ENCODE data around the gene KLF7.
A peak's percentile ranks its signal among the peaks of the same experiment; 100 is the strongest.

The KLF7 gene

GRCh38 chr2:207165121-207166038 is at the start of gene KLF7:
Gene KLF7 (minus strand): TSS chr2:207165948. CDS start chr2:207165568, 380 bp downstream.
- Histone ChIP-seq H3K4me1 (ENCODE audit: control insufficient read depth in 5 of 5, insufficient read depth in 5 of 5, low read length in 5 of 5) (peaks cover 11 to 72% (median 52%) of the 10 kb centered on the region in 5 donors), H3K27me3 (ENCODE audit: control insufficient read depth in 5 of 5, insufficient read depth in 4 of 5, low read length in 5 of 5) (no peaks in the 10 kb centered on the region), H3K4me3 (ENCODE audit: low read depth in 1 of 5, low read length in 5 of 5) (peak within 1 kb of the TSS; percentile 74 to 96 (median 79)), H3K9ac (ENCODE audit: low read length in 5 of 5) (peak within 1 kb of the TSS; percentile 79 to 98 (median 93)), H3K27ac (ENCODE audit: low read depth, low read length) (peak within 1 kb of the TSS; percentile 99), H3K9me3 (ENCODE audit: control insufficient read depth in 5 of 5, low read length in 5 of 5) (no peaks in the 10 kb centered on the region), H3K36me3 (ENCODE audit: control insufficient read depth in 5 of 5, insufficient read depth in 5 of 5, low read length in 5 of 5) (no peaks in the 10 kb centered on the region)

GRCh38 chr2:207215308-207215707 is 49.6 kb upstream of the KLF7 start:
- Histone ChIP-seq H3K36me3 (ENCODE audit: control insufficient read depth in 5 of 5, insufficient read depth in 5 of 5, low read length in 5 of 5) (no peaks in the 10 kb centered on the region), H3K4me3 (ENCODE audit: low read depth in 1 of 5, low read length in 5 of 5) (no peak overlapping the region), H3K27me3 (ENCODE audit: control insufficient read depth in 5 of 5, insufficient read depth in 4 of 5, low read length in 5 of 5) (peaks cover 0 to under 1% (median 0%) of the 10 kb centered on the region in 5 donors), H3K27ac (ENCODE audit: low read depth, low read length) (no peak overlapping the region), H3K9ac (ENCODE audit: low read length in 5 of 5) (no peak overlapping the region), H3K9me3 (ENCODE audit: control insufficient read depth in 5 of 5, low read length in 5 of 5) (no peaks in the 10 kb centered on the region), H3K4me1 (ENCODE audit: control insufficient read depth in 5 of 5, insufficient read depth in 5 of 5, low read length in 5 of 5) (no peaks in the 10 kb centered on the region)

GRCh38 chr2:207214446-207214845 is 48.7 kb upstream of the KLF7 start:
- no peaks in the 10 kb centered on the region for H3K36me3 ChIP-seq (ENCODE audit: control insufficient read depth in 5 of 5, insufficient read depth in 5 of 5, low read length in 5 of 5)
- no peak overlapping the region for H3K9ac ChIP-seq (ENCODE audit: low read length in 5 of 5)
- H3K27ac ChIP-seq (ENCODE audit: low read depth, low read length): no peak overlapping the region
- H3K27me3 ChIP-seq (ENCODE audit: control insufficient read depth in 5 of 5, insufficient read depth in 4 of 5, low read length in 5 of 5): no peaks in the 10 kb centered on the region
- H3K9me3 ChIP-seq (ENCODE audit: control insufficient read depth in 5 of 5, low read length in 5 of 5): no peaks in the 10 kb centered on the region
- H3K4me1 ChIP-seq (ENCODE audit: control insufficient read depth in 5 of 5, insufficient read depth in 5 of 5, low read length in 5 of 5): no peaks in the 10 kb centered on the region
- no peak overlapping the region for H3K4me3 ChIP-seq (ENCODE audit: low read depth in 1 of 5, low read length in 5 of 5)

- H3K4me3 ChIP-seq (ENCODE audit: low read depth in 1 of 5, low read length in 5 of 5): no peak overlapping the region
- no peaks in the 10 kb centered on the region for H3K4me1 ChIP-seq (ENCODE audit: control insufficient read depth in 5 of 5, insufficient read depth in 5 of 5, low read length in 5 of 5)
- H3K36me3 ChIP-seq (ENCODE audit: control insufficient read depth in 5 of 5, insufficient read depth in 5 of 5, low read length in 5 of 5): no peaks in the 10 kb centered on the region
- H3K9ac ChIP-seq (ENCODE audit: low read length in 5 of 5): no peak overlapping the region
- no peaks in the 10 kb centered on the region for H3K27me3 ChIP-seq (ENCODE audit: control insufficient read depth in 5 of 5, insufficient read depth in 4 of 5, low read length in 5 of 5)
- H3K9me3 ChIP-seq (ENCODE audit: control insufficient read depth in 5 of 5, low read length in 5 of 5): no peaks in the 10 kb centered on the region
- H3K27ac ChIP-seq (ENCODE audit: low read depth, low read length): no peak overlapping the region
These were observed 40.3 kb upstream of the KLF7 start for GRCh38 chr2:207206011-207206410.

GRCh38 chr2:207205173-207205957 is 39.6 kb upstream of the KLF7 start:
- no peak overlapping the region for H3K9ac ChIP-seq (ENCODE audit: low read length in 5 of 5)
- H3K4me1 ChIP-seq (ENCODE audit: control insufficient read depth in 5 of 5, insufficient read depth in 5 of 5, low read length in 5 of 5): no peaks in the 10 kb centered on the region
- no peak overlapping the region for H3K27ac ChIP-seq (ENCODE audit: low read depth, low read length)
- H3K36me3 ChIP-seq (ENCODE audit: control insufficient read depth in 5 of 5, insufficient read depth in 5 of 5, low read length in 5 of 5): no peaks in the 10 kb centered on the region
- no peak overlapping the region for H3K4me3 ChIP-seq (ENCODE audit: low read depth in 1 of 5, low read length in 5 of 5)
- H3K27me3 ChIP-seq (ENCODE audit: control insufficient read depth in 5 of 5, insufficient read depth in 4 of 5, low read length in 5 of 5): no peaks in the 10 kb centered on the region
- H3K9me3 ChIP-seq (ENCODE audit: control insufficient read depth in 5 of 5, low read length in 5 of 5): no peaks in the 10 kb centered on the region

GRCh38 chr2:207203056-207203455 is 37.3 kb upstream of the KLF7 start:
- Histone ChIP-seq H3K27ac (ENCODE audit: low read depth, low read length) (no peak overlapping the region), H3K36me3 (ENCODE audit: control insufficient read depth in 5 of 5, insufficient read depth in 5 of 5, low read length in 5 of 5) (no peaks in the 10 kb centered on the region), H3K9ac (ENCODE audit: low read length in 5 of 5) (no peak overlapping the region), H3K27me3 (ENCODE audit: control insufficient read depth in 5 of 5, insufficient read depth in 4 of 5, low read length in 5 of 5) (no peaks in the 10 kb centered on the region), H3K9me3 (ENCODE audit: control insufficient read depth in 5 of 5, low read length in 5 of 5) (no peaks in the 10 kb centered on the region), H3K4me1 (ENCODE audit: control insufficient read depth in 5 of 5, insufficient read depth in 5 of 5, low read length in 5 of 5) (no peaks in the 10 kb centered on the region), H3K4me3 (ENCODE audit: low read depth in 1 of 5, low read length in 5 of 5) (no peak overlapping the region)

DNA sequence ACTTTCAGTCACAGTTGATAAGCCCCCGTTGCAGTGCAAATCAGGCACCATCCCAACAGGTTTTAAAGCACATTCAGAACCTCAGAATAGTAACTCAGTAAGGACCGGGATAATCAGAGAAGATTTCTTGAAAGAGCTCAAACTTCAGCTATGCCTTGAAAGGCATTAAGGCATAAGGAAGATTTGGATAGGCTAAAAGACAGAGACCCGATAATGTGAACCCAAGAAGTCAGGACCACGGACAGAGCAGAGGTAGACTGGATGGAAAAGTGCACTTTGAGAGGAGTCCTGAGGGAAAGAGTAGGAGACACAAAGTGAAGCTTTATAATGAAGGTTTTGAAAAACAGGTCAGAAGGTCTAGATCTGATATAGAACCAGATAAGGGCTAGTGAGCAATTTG is 36.9 kb upstream of the KLF7 start:
- Histone ChIP-seq H3K4me3 (ENCODE audit: low read depth in 1 of 5, low read length in 5 of 5) (no peak overlapping the region), H3K27ac (ENCODE audit: low read depth, low read length) (no peak overlapping the region), H3K9ac (ENCODE audit: low read length in 5 of 5) (no peak overlapping the region), H3K4me1 (ENCODE audit: control insufficient read depth in 5 of 5, insufficient read depth in 5 of 5, low read length in 5 of 5) (no peaks in the 10 kb centered on the region), H3K27me3 (ENCODE audit: control insufficient read depth in 5 of 5, insufficient read depth in 4 of 5, low read length in 5 of 5) (no peaks in the 10 kb centered on the region), H3K9me3 (ENCODE audit: control insufficient read depth in 5 of 5, low read length in 5 of 5) (no peaks in the 10 kb centered on the region), H3K36me3 (ENCODE audit: control insufficient read depth in 5 of 5, insufficient read depth in 5 of 5, low read length in 5 of 5) (no peaks in the 10 kb centered on the region)

DNA sequence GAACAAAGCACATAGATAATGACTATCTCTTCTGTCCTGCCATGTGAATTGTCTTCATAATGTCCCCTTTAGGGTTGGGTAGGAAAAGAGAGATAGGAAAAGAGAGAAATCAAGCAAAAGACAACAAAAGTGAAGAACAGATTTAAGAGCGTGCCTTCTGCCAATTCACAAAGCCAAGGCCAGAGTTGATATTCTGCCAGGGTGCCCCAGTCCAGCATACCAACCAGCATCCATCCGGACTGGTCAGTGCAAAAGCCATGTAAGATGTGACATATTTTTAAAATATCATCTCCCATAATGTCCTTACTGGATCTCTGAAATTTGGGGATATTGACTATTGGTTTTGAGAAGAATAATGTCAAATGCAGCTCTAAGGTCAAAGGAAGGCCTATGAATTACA is 35.7 kb upstream of the KLF7 start:
- H3K27me3 ChIP-seq (ENCODE audit: control insufficient read depth in 5 of 5, insufficient read depth in 4 of 5, low read length in 5 of 5): no peaks in the 10 kb centered on the region
- no peaks in the 10 kb centered on the region for H3K4me1 ChIP-seq (ENCODE audit: control insufficient read depth in 5 of 5, insufficient read depth in 5 of 5, low read length in 5 of 5)
- no peaks in the 10 kb centered on the region for H3K36me3 ChIP-seq (ENCODE audit: control insufficient read depth in 5 of 5, insufficient read depth in 5 of 5, low read length in 5 of 5)
- H3K9me3 ChIP-seq (ENCODE audit: control insufficient read depth in 5 of 5, low read length in 5 of 5): no peaks in the 10 kb centered on the region
- H3K27ac ChIP-seq (ENCODE audit: low read depth, low read length): no peak overlapping the region
- no peak overlapping the region for H3K4me3 ChIP-seq (ENCODE audit: low read depth in 1 of 5, low read length in 5 of 5)
- no peak overlapping the region for H3K9ac ChIP-seq (ENCODE audit: low read length in 5 of 5)

GRCh38 chr2:207200136-207200535 is 34.4 kb upstream of the KLF7 start:
- Histone ChIP-seq H3K27me3 (ENCODE audit: control insufficient read depth in 5 of 5, insufficient read depth in 4 of 5, low read length in 5 of 5) (no peaks in the 10 kb centered on the region), H3K27ac (ENCODE audit: low read depth, low read length) (no peak overlapping the region), H3K4me3 (ENCODE audit: low read depth in 1 of 5, low read length in 5 of 5) (no peak overlapping the region), H3K4me1 (ENCODE audit: control insufficient read depth in 5 of 5, insufficient read depth in 5 of 5, low read length in 5 of 5) (no peaks in the 10 kb centered on the region), H3K9me3 (ENCODE audit: control insufficient read depth in 5 of 5, low read length in 5 of 5) (no peaks in the 10 kb centered on the region), H3K36me3 (ENCODE audit: control insufficient read depth in 5 of 5, insufficient read depth in 5 of 5, low read length in 5 of 5) (no peaks in the 10 kb centered on the region), H3K9ac (ENCODE audit: low read length in 5 of 5) (no peak overlapping the region)

GRCh38 chr2:207194028-207194427 is 28.3 kb upstream of the KLF7 start:
- H3K4me3 ChIP-seq (ENCODE audit: low read depth in 1 of 5, low read length in 5 of 5): no peak overlapping the region
- H3K9ac ChIP-seq (ENCODE audit: low read length in 5 of 5): no peak overlapping the region
- no peaks in the 10 kb centered on the region for H3K27me3 ChIP-seq (ENCODE audit: control insufficient read depth in 5 of 5, insufficient read depth in 4 of 5, low read length in 5 of 5)
- H3K9me3 ChIP-seq (ENCODE audit: control insufficient read depth in 5 of 5, low read length in 5 of 5): no peaks in the 10 kb centered on the region
- no peaks in the 10 kb centered on the region for H3K36me3 ChIP-seq (ENCODE audit: control insufficient read depth in 5 of 5, insufficient read depth in 5 of 5, low read length in 5 of 5)
- H3K27ac ChIP-seq (ENCODE audit: low read depth, low read length): no peak overlapping the region
- H3K4me1 ChIP-seq (ENCODE audit: control insufficient read depth in 5 of 5, insufficient read depth in 5 of 5, low read length in 5 of 5): peaks cover 1 to 6% (median 3%) of the 10 kb centered on the region in 5 donors

Data from subcutaneous abdominal adipose tissue (tissue), 5 donors.